Esophagus muscularis mucosa (tissue), 4 donors: ENCODE data around the gene BBX.

Experiments used
- EP300 ChIP-seq: sonication (generic); formaldehyde crosslinking; IDR thresholded peaks from one replicate; pipeline ENCODE4 v1.6.1; 2017; ENCODE audit warnings: antibody characterized with exemption
- POLR2A ChIP-seq: fragments of 450-650 bp; IDR thresholded peaks from one replicate; pipeline ENCODE4 v1.6.1; 2017; ENCODE audit warnings: antibody characterized with exemption, moderate library complexity, mild to moderate bottlenecking, low read depth
- TF ChIP-seq, protein P1 (sequence below), 3 experiments: fragments of 200-600 bp in 2 of 3; fragments of 450-650 bp in 1 of 3; sonication (generic) in 2 of 3; IDR thresholded peaks; one replicate each; pipeline ENCODE4 v1.5.1; 2017 to 2019; ENCODE audit warnings: antibody characterized with exemption in 3 of 3, mild to moderate bottlenecking in 2 of 3, moderate library complexity in 1 of 3

DNA sequence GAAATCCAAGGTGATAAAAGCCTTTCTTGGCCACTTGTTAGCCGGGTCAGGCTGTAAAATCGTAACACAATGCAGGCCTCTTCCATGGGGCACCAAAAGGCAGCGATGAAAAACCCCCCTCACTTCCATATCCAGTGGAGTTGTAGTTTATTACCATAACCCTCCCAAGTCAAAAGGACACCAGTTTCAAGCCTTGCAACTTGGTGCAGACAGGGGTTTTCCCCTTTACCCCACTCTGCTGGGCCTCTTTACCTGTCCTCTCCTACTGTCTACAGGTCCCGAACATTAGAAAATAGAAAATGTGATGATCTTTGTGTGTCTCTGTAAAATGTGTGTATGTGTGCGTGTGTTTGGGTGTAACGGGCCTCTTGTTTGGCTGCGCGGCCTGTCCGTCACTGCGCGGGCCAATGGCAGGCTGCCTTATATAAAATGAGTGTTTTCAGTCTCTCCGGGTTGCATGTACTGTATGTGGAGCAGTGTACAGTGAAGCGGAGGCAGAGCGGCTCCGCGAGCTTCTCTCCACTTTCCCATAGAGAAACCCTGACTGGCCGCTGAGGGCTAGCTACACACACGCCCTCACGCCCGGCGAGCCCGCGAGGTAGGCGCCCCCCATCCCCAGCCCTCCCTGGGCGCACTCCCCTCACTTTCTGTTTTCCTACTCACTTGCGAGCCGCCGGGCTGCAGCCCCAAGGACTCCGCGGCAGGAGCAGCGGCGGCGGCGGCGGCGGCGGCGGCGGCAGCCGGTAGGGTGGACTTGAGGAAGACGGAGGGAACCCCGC, at the start of gene BBX:
- peak; percentile 51 for TF ChIP-seq POLR2A
- TF ChIP-seq, protein P1, sequence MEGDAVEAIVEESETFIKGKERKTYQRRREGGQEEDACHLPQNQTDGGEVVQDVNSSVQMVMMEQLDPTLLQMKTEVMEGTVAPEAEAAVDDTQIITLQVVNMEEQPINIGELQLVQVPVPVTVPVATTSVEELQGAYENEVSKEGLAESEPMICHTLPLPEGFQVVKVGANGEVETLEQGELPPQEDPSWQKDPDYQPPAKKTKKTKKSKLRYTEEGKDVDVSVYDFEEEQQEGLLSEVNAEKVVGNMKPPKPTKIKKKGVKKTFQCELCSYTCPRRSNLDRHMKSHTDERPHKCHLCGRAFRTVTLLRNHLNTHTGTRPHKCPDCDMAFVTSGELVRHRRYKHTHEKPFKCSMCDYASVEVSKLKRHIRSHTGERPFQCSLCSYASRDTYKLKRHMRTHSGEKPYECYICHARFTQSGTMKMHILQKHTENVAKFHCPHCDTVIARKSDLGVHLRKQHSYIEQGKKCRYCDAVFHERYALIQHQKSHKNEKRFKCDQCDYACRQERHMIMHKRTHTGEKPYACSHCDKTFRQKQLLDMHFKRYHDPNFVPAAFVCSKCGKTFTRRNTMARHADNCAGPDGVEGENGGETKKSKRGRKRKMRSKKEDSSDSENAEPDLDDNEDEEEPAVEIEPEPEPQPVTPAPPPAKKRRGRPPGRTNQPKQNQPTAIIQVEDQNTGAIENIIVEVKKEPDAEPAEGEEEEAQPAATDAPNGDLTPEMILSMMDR (IDR thresholded peaks at IDR 0.05): no peak
- TF ChIP-seq EP300: no peak
